NT2/D1 (cell line): ENCODE data around the gene WWP2.
"Not testable (repeated sequence)": the region's sequence is repeated elsewhere in the genome, so short reads cannot be mapped to it uniquely, and the experiment has no call there.

ENCODE experiments used
- DNase-seq: peaks from one replicate; pipeline ENCODE4 v3.0.0-alpha.2; 2011; ENCODE audit warnings: low read depth, low spot score
- H3K27me3 ChIP-seq: 2 replicates; pipeline ENCODE4 v1.6.0; 2011; ENCODE audit warnings: mild to moderate bottlenecking; ENCODE audit not compliant: insufficient read length, insufficient read depth
- H3K36me3 ChIP-seq: 2 replicates; pipeline ENCODE4 v1.6.1; 2011; ENCODE audit warnings: mild to moderate bottlenecking, low read length, mixed read lengths; ENCODE audit not compliant: insufficient read depth, insufficient read length
- H3K4me1 ChIP-seq: 2 replicates; pipeline ENCODE4 v1.5.1; 2011; ENCODE audit not compliant: insufficient read depth, insufficient read length
- H3K4me3 ChIP-seq: 2 replicates; pipeline ENCODE4 v1.5.1; 2011; ENCODE audit warnings: low read depth; ENCODE audit not compliant: insufficient read length
- H3K9ac ChIP-seq: 2 replicates; pipeline ENCODE4 v1.6.0; 2011; ENCODE audit warnings: low read depth; ENCODE audit not compliant: insufficient read length
- H3K9me3 ChIP-seq: 2 replicates; pipeline ENCODE4 v1.5.1; 2011; ENCODE audit warnings: mild to moderate bottlenecking, low read length; ENCODE audit not compliant: insufficient read depth
- SUZ12 ChIP-seq: IDR thresholded peaks from 2 replicates; pipeline ENCODE4 v1.6.1; 2011; ENCODE audit not compliant: insufficient read length, insufficient read depth; ENCODE audit errors: extremely low read depth
- YY1 ChIP-seq: IDR thresholded peaks from 2 replicates; pipeline ENCODE4 v1.6.1; 2011; ENCODE audit not compliant: insufficient read length, insufficient read depth
- ZNF274 ChIP-seq: IDR thresholded peaks from 2 replicates; pipeline ENCODE4 v1.6.1; 2011; ENCODE audit warnings: mild to moderate bottlenecking, low read depth, low read length

The WWP2 gene

GRCh38 chr16:69799611-69800031, 37.5 kb downstream of the WWP2 start:
- no peak for TF ChIP-seq YY1
- TF ChIP-seq SUZ12, result no peak
- TF ChIP-seq ZNF274, result no peak

GRCh38 chr16:69804297-69804696, 42.2 kb downstream of the WWP2 start:
- TF ChIP-seq SUZ12 (no peak), YY1 (no peak), ZNF274 (no peak)
- Histone ChIP-seq H3K9me3 (no peaks in the 10 kb centered on the region), H3K9ac (no peak overlapping the region), H3K4me3 (no peak overlapping the region), H3K36me3 (peaks cover 14% of the 10 kb centered on the region), H3K27me3 (no peaks in the 10 kb centered on the region), H3K4me1 (no peaks in the 10 kb centered on the region)
- no peak for DNase-seq

More at GRCh38 chr16:69799611-69800031, 37.5 kb downstream of the WWP2 start:
- no peaks in the 10 kb centered on the region for H3K9me3 ChIP-seq
- no peaks in the 10 kb centered on the region for H3K27me3 ChIP-seq
- no peak overlapping the region for H3K4me3 ChIP-seq
- H3K36me3 ChIP-seq, result peaks cover 19% of the 10 kb centered on the region
- no peak for DNase-seq
- H3K9ac ChIP-seq, result no peak overlapping the region
- no peaks in the 10 kb centered on the region for H3K4me1 ChIP-seq

GRCh38 chr16:69806776-69807175, 44.6 kb downstream of the WWP2 start:
- H3K9me3 ChIP-seq, H3K9ac ChIP-seq, H3K27me3 ChIP-seq, DNase-seq, H3K4me3 ChIP-seq, H3K36me3 ChIP-seq, H3K4me1 ChIP-seq: not testable (repeated sequence)

- H3K27me3 ChIP-seq, result no peaks in the 10 kb centered on the region
- no peak for DNase-seq
- H3K36me3 ChIP-seq, result no peaks in the 10 kb centered on the region
- no peak overlapping the region for H3K9ac ChIP-seq
- TF ChIP-seq ZNF274, result no peak
- TF ChIP-seq SUZ12, result no peak
- TF ChIP-seq YY1, result no peak
- H3K9me3 ChIP-seq, result no peaks in the 10 kb centered on the region
- no peaks in the 10 kb centered on the region for H3K4me1 ChIP-seq
- no peak overlapping the region for H3K4me3 ChIP-seq
Measured at GRCh38 chr16:69812688-69813014, 50.5 kb downstream of the WWP2 start.

GRCh38 chr16:69814078-69814477, 51.9 kb downstream of the WWP2 start:
- no peak for DNase-seq
- Histone ChIP-seq H3K4me1 (peaks cover 3% of the 10 kb centered on the region), H3K9ac (no peak overlapping the region), H3K9me3 (no peaks in the 10 kb centered on the region), H3K4me3 (no peak overlapping the region), H3K36me3 (no peaks in the 10 kb centered on the region), H3K27me3 (no peaks in the 10 kb centered on the region)
- TF ChIP-seq SUZ12 (no peak), YY1 (no peak), ZNF274 (no peak)

- TF ChIP-seq SUZ12 (no peak), YY1 (no peak), ZNF274 (no peak)
- Histone ChIP-seq H3K4me1 (peaks cover 5% of the 10 kb centered on the region), H3K9me3 (no peaks in the 10 kb centered on the region), H3K4me3 (no peak overlapping the region), H3K27me3 (no peaks in the 10 kb centered on the region), H3K9ac (no peak overlapping the region), H3K36me3 (no peaks in the 10 kb centered on the region)
- no peak for DNase-seq
Measured at GRCh38 chr16:69814561-69814960, 52.4 kb downstream of the WWP2 start.

- not testable (repeated sequence) for H3K36me3 ChIP-seq, H3K9ac ChIP-seq, DNase-seq, H3K9me3 ChIP-seq, H3K27me3 ChIP-seq, H3K4me3 ChIP-seq, H3K4me1 ChIP-seq
Measured at GRCh38 chr16:69815216-69815883, 53.2 kb downstream of the WWP2 start.

GRCh38 chr16:69816996-69817395, 54.9 kb downstream of the WWP2 start:
- Histone ChIP-seq H3K4me3 (no peak overlapping the region), H3K9ac (no peak overlapping the region), H3K4me1 (peaks cover 8% of the 10 kb centered on the region), H3K27me3 (no peaks in the 10 kb centered on the region), H3K36me3 (no peaks in the 10 kb centered on the region), H3K9me3 (no peaks in the 10 kb centered on the region)
- no peak for DNase-seq
- no peak for TF ChIP-seq ZNF274
